Panc1 (cell line): ENCODE results near the gene LYPLA2. TPM values are rescaled to one million over a fixed set of nuclear protein-coding genes. Genes with fewer than 3 reads are reported as not detected.

ENCODE experiments used
- ATAC-seq: fragments of 200-7000 bp; cut with Tn5 transposase; 2 replicates; pipeline ENCODE4 v1.9.1; 2020; ENCODE audit warnings: mild to moderate bottlenecking, moderate library complexity
- BruUV-seq: library from RNA; stranded (reverse); fragments of 400-500 nt; replicated peaks from 2 replicates; lab custom pipeline; 2021; lab: Mats Ljungman, UMichigan
- CTCF ChIA-PET: fragments of 300-600 bp; sonication (Branson Sonifier 250); formaldehyde crosslinking; loops from one replicate; lab custom pipeline; 2022; ENCODE audit warnings: antibody characterized with exemption; lab: Charles Lee
- POLR2A ChIA-PET: fragments of 300-600 bp; sonication (Branson Sonifier 250); formaldehyde crosslinking; loops from one replicate; lab custom pipeline; 2022; ENCODE audit warnings: antibody characterized with exemption; lab: Charles Lee
- DNase-seq: peaks from one replicate; pipeline ENCODE4 v3.0.0-alpha.2; 2010; ENCODE audit warnings: low read depth, low spot score
- H3K27ac ChIP-seq: 2 replicates; pipeline ENCODE4 v1.5.1; 2011; ENCODE audit warnings: mild to moderate bottlenecking, low read length, inconsistent platforms
- H3K27me3 ChIP-seq: fragments of 200-500 bp; sonication (Bioruptor generic); 2 replicates; pipeline ENCODE4 v1.6.0; 2014; ENCODE audit warnings: low read length, inconsistent platforms; ENCODE audit not compliant: control insufficient read depth, insufficient read depth
- H3K36me3 ChIP-seq: fragments of 200-500 bp; sonication (Bioruptor generic); 2 replicates; pipeline ENCODE4 v1.5.1; 2014; ENCODE audit warnings: inconsistent platforms, mild to moderate bottlenecking, low read length, moderate library complexity; ENCODE audit not compliant: control insufficient read depth, insufficient read depth
- H3K4me1 ChIP-seq: 2 replicates; pipeline ENCODE4 v1.5.1; 2011; ENCODE audit warnings: inconsistent platforms, mild to moderate bottlenecking, low read length, moderate library complexity; ENCODE audit not compliant: control insufficient read depth, insufficient read depth
- H3K4me3 ChIP-seq, 2 experiments: 2 replicates each; pipeline ENCODE4 v1.5.1; 2011 to 2012; ENCODE audit warnings: low read depth in 2 of 2, low read length in 2 of 2, mild to moderate bottlenecking in 2 of 2, inconsistent platforms in 1 of 2, moderate library complexity in 1 of 2
- H3K9me3 ChIP-seq: fragments of 200-500 bp; sonication (Bioruptor generic); 2 replicates; pipeline ENCODE4 v1.5.1; 2014; ENCODE audit warnings: low read depth, mild to moderate bottlenecking, inconsistent platforms, low read length, moderate library complexity; ENCODE audit not compliant: control insufficient read depth, insufficient read depth
- CTCF ChIP-seq: fragments of 450-650 bp; IDR thresholded peaks from 2 replicates; pipeline ENCODE4 v1.5.1; 2017; ENCODE audit warnings: mild to moderate bottlenecking
- POLR2AphosphoS5 ChIP-seq: IDR thresholded peaks from 2 replicates; pipeline ENCODE4 v1.6.1; 2012; ENCODE audit warnings: mild to moderate bottlenecking, low read depth, low read length, moderate library complexity
- REST ChIP-seq, 2 experiments: IDR thresholded peaks; 2 replicates each; pipeline ENCODE4 v1.6.1; 2011 to 2012; ENCODE audit warnings: low read depth in 2 of 2, control low read depth in 1 of 2, low read length in 1 of 2, mild to moderate bottlenecking in 1 of 2, moderate library complexity in 1 of 2; ENCODE audit not compliant: insufficient read depth in 1 of 2
- SIN3A ChIP-seq: IDR thresholded peaks from 2 replicates; pipeline ENCODE4 v1.6.1; 2012; ENCODE audit warnings: low read depth, mild to moderate bottlenecking, low read length, moderate library complexity, borderline replicate concordance; ENCODE audit not compliant: insufficient read depth
- TCF7L2 ChIP-seq: IDR thresholded peaks from 2 replicates; pipeline ENCODE4 v1.6.1; 2011; ENCODE audit warnings: mild to moderate bottlenecking, low read depth, low read length, inconsistent platforms
- in situ Hi-C: cut with HindIII; loops from 2 replicates; pipeline ENCODE4 v1.10.0; 2016; ENCODE audit warnings: low sequenced_read_pairs, low pct_unique_long_range_greater_than_20kb
- intact Hi-C: fragments of 100-400 bp; cut with micrococcal nuclease; formaldehyde crosslinking; loops from one replicate; pipeline ENCODE4 v1.10.0; 2022; ENCODE audit not compliant: unreplicated experiment
- total RNA-seq: library from RNA; stranded (reverse); gene quantifications from one replicate; pipeline ENCODE4 v1.2.1, GENCODE V29; 2021; ENCODE audit not compliant: unreplicated experiment

Gene LYPLA2
- total RNA-seq, 1 experiment from 2014 or later: 82.9 TPM

- intact Hi-C loops: no loop called here
- no TSS peak for BruUV-seq
- CTCF ChIA-PET: interaction anchor here (1.1 kb wide), 1 partner anchor 202 kb away, joined by 3 read pairs; no protein-coding TSS in a partner anchor
Observed at GRCh38 chr1:23748016-23748415, 42.9 kb upstream of the LYPLA2 start.

More at GRCh38 chr1:23748016-23748415, 42.9 kb upstream of the LYPLA2 start:
- in situ Hi-C loops: no loop called here
- POLR2A ChIA-PET: interaction anchor here (0.6 kb wide), 1 partner anchor 11 kb away, joined by 5 read pairs; no protein-coding TSS in a partner anchor
- H3K4me3 ChIP-seq: no peak overlapping the region
- no peaks in the 10 kb centered on the region for H3K9me3 ChIP-seq
- TF ChIP-seq REST (IDR thresholded peaks at IDR 0.05; ENCODE audit: insufficient read depth in 1 of 2, low read depth in 2 of 2, low read length in 1 of 2) (no peak), POLR2AphosphoS5 (no peak), CTCF (no peak), SIN3A (no peak), TCF7L2 (no peak)
- DNase-seq (no peak), ATAC-seq (no peak)
- no peaks in the 10 kb centered on the region for H3K27me3 ChIP-seq
- peaks cover 21% of the 10 kb centered on the region for H3K36me3 ChIP-seq
- H3K27ac ChIP-seq: no peak overlapping the region
- H3K4me1 ChIP-seq: peaks cover 15% of the 10 kb centered on the region
